Measurements from ENCODE around the gene OPA3.

OPA3 gene

GRCh38 chr19:45503909-45504308 is 80.7 kb downstream of the OPA3 start:
- DNase-seq (ENCODE audit: low read depth in 3 of 3): no peak

DNA sequence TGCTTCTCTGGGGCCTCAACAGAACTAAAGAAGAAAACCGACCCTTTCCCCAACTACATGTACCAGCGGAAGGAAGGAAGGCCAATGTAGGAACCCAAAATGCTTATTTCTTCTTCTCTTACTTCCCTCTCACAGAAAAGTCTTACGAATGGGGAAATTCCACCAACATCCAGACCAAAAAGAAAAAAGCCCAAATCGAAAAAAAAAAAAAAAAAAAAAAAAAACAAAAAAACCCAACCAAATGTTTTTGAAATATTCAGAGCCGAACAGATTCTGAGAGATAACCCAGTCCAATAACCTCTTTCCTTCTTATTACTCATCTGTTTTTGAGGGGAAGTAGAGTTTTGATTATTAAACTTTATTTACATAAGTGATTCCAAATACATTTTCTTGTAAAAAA is 82.5 kb downstream of the OPA3 start:
- DNase-seq (ENCODE audit: low read depth in 3 of 3): no peak

DNA sequence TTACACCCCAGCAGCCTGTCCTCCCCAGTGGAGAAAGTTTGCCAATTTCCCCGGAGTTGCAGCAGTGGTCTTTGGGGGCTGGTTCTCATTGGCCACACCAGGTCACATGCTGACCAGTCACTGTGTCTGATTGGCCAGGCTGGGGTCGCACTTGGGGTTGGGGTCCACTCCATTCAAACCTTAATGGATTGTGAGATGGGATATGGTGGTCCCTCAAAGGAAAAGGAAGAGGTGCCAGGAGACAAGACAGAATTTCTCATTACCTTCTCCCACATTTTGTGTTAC is 82.9 kb downstream of the OPA3 start:
- no peak for DNase-seq (ENCODE audit: low read depth in 3 of 3)

- no peak for DNase-seq (ENCODE audit: low read depth in 3 of 3)
These were observed 83.5 kb downstream of the OPA3 start for GRCh38 chr19:45500918-45501729.

DNA sequence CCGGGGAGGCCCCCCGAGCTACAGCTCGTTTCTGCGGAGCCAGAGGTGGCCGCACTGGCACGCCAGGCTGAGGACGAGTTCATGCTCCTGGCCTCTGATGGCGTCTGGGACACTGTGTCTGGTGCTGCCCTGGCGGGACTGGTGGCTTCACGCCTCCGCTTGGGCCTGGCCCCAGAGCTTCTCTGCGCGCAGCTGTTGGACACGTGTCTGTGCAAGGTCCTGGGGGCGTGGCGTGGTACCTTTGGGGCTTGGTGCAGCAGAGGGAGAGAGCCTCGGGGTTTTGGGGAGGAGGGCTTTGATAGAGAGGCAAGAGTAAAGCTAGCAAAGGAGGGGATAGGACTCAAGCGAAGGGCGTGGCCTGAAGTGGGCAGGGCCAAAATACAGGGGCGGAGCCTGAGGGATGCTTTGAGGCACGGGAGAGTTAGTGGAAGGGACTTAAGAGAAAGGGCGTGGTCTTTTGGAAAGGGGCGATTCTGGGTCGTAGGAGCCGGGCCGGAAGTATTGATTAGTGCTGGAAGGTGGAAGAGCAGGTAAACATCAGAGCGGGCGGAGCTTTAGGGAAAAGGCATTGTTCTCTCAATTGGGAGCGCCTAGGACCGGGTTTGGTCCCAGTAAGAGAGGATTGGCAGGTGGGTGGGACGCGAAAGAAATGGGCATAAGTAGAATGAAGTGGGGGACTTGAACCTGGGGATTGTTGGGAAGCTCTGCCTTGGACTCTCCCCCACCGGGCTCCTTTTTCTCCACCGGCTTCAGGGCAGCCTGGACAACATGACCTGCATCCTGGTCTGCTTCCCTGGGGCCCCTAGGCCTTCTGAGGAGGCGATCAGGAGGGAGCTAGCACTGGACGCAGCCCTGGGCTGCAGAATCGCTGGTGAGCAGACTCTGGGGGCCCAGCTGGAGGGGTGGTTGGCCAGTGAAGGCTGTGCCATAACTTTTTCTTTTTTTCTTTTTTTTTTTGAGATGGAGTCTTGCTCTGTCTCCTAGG is 85.1 kb downstream of the OPA3 start:
- peak in 2 of 3 experiments; percentile 34 to 69 for DNase-seq (ENCODE audit: low read depth in 3 of 3)

DNA sequence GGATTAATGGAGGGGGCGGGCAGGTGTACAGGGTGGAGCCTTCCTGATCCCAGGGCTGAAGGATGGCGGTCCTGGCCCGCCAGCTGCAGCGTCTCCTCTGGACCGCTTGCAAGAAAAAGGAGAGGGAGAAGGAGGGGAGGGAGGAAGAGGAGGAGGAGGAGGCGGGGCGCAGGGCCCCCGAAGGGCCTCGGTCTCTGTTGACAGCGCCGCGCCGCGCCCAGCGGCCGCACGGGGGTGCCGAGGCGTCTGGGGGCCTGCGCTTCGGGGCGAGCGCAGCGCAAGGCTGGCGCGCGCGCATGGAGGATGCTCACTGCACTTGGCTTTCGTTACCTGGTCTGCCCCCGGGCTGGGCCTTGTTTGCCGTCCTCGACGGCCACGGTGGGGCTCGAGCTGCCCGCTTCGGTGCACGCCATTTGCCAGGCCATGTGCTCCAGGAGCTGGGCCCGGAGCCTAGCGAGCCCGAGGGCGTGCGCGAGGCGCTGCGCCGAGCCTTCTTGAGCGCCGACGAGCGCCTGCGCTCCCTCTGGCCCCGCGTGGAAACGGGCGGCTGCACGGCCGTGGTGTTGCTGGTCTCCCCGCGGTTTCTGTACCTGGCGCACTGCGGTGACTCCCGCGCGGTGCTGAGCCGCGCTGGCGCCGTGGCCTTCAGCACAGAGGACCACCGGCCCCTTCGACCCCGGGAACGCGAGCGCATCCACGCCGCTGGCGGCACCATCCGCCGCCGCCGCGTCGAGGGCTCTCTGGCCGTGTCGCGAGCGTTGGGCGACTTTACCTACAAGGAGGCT is 86.0 kb downstream of the OPA3 start, which contains the start of gene PPM1N:
TSS of gene PPM1N (plus strand) at position 33 of the 785 bp plus-strand sequence. CDS start at position 63, 30 bp downstream.
- DNase-seq (ENCODE audit: low read depth in 3 of 3): peak in 1 of 3 experiments; percentile 62

DNA sequence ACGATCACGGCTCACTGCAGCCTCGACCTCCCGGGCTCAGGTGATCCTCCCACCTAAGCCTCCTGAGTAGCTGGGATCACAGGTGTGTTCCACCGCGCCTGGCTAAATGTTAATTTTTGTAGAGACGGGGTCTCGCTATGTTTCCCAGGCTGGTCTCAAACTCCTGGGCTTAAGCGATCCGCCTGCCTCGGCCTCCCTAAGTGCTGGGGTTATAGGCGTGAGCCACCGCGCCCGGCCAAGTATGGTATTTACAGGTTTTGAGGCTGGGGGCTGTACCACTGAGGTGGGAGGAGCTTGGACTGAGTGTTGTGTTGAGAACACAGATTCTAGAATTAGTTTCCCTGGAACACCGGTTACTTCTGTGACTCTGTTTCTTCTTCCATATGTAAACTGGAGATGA is 86.8 kb downstream of the OPA3 start:
- no peak for DNase-seq (ENCODE audit: low read depth in 3 of 3)

DNA sequence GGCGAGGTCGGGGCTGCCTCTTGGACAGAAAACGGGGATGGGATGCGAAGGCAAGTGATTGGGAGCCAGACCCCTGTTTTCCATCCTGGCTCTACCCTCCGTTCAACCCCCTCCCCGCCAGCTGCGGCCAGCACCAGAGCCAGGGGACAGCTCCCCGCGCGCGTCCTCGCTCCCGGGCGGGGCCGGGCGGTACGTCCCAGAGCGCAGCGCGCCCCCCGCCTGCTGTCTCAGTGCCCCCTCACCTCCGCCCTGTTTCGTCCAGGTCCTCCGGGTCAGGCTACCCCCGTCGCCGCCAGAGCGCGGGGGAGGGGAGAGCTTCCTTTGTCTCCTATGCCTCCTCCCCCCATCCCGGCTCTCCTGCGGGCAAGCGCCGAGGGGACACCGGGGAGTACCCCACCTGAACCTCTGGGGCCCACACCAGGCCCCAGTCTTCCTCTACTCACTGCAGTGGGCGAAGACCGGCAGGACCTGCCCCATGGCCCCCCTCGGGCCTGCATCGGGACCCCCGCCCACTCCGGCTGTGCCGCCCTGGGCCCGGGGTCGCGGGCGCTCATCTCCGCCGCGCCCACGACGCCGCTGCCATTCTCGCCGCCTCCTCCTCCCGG is 88.2 kb downstream of the OPA3 start:
- no peak for DNase-seq (ENCODE audit: low read depth in 3 of 3)

DNA sequence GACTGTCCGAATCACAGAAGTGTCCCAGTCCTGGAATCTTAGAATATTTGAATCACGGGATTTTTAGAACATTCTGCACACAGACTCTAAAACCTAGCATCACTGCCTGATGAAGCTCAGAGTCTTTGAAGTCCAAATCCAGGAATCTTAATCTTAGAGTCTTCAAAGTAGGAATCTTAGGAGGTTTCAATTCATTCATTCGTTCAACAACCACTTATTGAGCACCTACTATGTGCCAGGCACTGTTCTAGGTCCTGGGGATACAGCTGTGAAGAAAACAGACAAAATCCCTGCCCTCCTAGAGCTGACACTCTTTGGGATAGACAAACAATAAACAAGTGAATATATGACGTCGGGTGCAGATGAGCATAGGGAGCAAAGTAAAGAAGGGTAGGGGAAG is 89.4 kb downstream of the OPA3 start:
- no peak for DNase-seq (ENCODE audit: low read depth in 3 of 3)

- DNase-seq (ENCODE audit: low read depth in 3 of 3): no peak
These were observed 90.2 kb downstream of the OPA3 start for GRCh38 chr19:45494261-45494916.

DNA sequence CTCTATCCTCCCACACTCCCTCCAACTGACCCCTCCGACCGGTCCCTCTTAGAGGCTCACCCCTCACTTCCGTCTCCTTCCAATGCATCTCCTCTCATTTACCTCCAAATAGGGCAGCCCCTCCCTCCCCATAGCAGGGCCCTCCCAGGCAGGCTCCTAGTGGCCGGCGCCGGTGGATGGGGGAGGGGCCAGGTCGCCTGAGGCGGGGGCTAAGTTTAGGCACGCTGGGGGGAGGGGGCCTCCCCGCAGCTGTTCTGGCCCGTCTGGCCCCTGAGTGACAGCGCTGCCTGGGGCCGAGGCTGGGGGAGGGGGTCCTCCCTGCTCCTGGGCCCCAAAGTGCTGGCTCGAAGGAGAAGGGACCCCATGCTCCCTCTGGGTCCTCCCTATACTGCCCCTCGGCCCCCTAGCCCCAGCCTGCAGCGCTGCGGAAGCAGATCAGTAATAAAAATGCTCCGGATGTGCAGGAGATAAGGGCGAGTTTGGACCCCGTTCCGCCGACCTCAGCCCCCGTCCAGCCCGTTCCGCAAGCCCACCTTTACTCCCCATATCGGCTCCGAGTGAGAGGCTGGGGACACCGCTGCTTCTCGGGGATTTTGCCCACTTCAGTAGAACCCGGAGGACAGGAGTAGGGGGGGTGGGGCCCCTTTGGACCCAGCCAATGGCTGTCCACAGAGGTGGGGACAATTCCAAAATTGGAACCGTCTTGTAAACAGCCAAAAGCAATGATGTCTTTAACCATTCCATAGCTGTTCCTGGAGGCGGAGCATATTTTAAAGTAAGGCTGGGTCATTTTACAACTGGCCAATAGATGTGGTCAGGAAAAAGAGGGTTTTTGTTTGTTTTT is 91.8 kb downstream of the OPA3 start:
- DNase-seq (ENCODE audit: low read depth in 3 of 3): no peak

- no peak for DNase-seq (ENCODE audit: low read depth in 3 of 3)
These were observed 92.4 kb downstream of the OPA3 start for GRCh38 chr19:45492137-45492626.

GRCh38 chr19:45489216-45489855 is 95.3 kb downstream of the OPA3 start:
- no peak for DNase-seq (ENCODE audit: low read depth in 3 of 3)

- DNase-seq (ENCODE audit: low read depth in 3 of 3): no peak
These were observed 95.9 kb downstream of the OPA3 start for GRCh38 chr19:45488708-45489107.

DNA sequence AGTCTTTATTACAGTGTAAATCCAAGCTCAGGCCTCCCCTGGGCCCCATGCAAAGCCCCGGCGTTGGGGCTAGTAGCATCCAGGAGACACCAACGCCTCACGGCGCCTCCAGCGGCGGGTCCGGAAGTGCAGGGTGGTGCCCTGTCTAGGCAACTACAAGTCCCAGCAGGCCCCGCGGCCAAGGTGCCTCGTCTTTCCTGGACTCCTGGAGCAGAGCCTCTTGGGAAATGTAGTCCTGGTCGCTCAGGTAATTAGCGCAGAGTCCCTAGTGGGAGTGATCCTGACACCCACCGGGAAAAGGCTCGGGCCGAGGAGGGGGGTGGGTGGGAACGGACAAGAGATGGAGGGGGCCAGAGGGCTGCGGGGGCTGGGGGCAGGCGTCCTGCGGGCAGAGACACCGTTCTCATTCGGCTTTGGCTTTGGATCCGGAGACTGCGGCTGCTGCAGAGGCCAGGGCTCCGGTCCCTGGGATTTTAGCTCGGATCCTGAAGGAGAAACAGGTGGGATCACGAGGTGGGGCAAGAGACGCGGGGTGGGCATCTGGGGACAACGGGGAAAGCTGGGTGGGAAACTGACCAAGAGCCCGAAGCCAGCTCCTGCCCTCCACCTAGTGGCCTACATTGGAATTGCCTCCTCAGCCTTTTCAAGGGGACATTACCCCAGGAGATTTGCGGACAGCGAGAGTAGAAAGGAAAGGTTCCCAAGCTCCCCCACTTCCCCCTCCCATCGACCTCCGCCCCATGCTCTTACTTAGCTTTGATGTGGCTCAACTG is 99.1 kb downstream of the OPA3 start:
- DNase-seq (ENCODE audit: low read depth in 3 of 3): peak; percentile 94 to 98 (median 96)

- no peak for DNase-seq (ENCODE audit: low read depth in 3 of 3)
These were observed 100.2 kb downstream of the OPA3 start for GRCh38 chr19:45484273-45484945.

GRCh38 chr19:45483033-45483432 is 101.6 kb downstream of the OPA3 start:
- DNase-seq (ENCODE audit: low read depth in 3 of 3): no peak

All from stimulated activated CD4-positive, alpha-beta T cell treated with anti-CD3 and anti-CD28 coated beads, TNF-alpha, amount 100 ng/mL, for 24 hours (primary cell).